ENCODE measurements around the gene PRH2.

The PRH2 gene

GRCh38 chr12:10965476-10965875, 36.4 kb downstream of the PRH2 start:
- no peak for DNase-seq

DNA sequence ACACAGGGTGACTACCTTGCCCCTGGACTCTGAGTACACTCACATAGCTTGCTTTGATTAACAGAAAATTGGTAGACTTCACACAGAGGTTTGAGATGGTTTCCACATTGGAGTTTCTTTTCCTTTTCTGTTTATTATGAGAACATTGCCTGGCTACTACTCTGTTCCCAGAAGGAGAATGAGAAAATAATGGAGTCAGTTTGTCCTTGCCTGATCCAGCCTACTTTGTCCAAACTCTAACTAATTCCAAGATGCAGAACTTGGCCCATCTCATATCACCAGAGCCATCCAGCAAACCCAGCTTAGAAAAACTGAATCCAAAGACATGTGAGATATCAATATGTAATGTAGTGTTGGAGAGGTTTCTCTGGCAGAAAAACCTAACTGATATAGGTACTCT, 37.3 kb downstream of the PRH2 start:
- no peak for DNase-seq

GRCh38 chr12:10967409-10967808, 38.4 kb downstream of the PRH2 start:
- DNase-seq = peak; percentile 68

- DNase-seq = peak; percentile 4
These were observed 39.9 kb downstream of the PRH2 start for GRCh38 chr12:10968765-10969456.

GRCh38 chr12:10974965-10975364, 45.9 kb downstream of the PRH2 start:
- DNase-seq = no peak

- no peak for DNase-seq
These were observed 53.2 kb downstream of the PRH2 start for GRCh38 chr12:10982244-10982643.

All from HCEC 1CT (cell line).